ENCODE data around the gene MXD4.

GRCh38 chr4:2275546-2276251 lies 13.8 kb upstream of the MXD4 start:
- TF ChIP-seq CTCF (IDR thresholded peaks at IDR 0.05) (no peak), POLR2A (IDR thresholded peaks at IDR 0.05; ENCODE audit: low read depth) (no peak)

Measured in esophagus muscularis mucosa (tissue), 3 donors.